ENCODE data around the gene GNMT. TPM values are rescaled to one million over a fixed set of nuclear protein-coding genes. Genes with fewer than 3 reads are reported as not detected.
A peak's percentile ranks its signal among the peaks of the same experiment; 100 is the strongest.

Gene GNMT
- 0.63 TPM for total RNA-seq

DNA sequence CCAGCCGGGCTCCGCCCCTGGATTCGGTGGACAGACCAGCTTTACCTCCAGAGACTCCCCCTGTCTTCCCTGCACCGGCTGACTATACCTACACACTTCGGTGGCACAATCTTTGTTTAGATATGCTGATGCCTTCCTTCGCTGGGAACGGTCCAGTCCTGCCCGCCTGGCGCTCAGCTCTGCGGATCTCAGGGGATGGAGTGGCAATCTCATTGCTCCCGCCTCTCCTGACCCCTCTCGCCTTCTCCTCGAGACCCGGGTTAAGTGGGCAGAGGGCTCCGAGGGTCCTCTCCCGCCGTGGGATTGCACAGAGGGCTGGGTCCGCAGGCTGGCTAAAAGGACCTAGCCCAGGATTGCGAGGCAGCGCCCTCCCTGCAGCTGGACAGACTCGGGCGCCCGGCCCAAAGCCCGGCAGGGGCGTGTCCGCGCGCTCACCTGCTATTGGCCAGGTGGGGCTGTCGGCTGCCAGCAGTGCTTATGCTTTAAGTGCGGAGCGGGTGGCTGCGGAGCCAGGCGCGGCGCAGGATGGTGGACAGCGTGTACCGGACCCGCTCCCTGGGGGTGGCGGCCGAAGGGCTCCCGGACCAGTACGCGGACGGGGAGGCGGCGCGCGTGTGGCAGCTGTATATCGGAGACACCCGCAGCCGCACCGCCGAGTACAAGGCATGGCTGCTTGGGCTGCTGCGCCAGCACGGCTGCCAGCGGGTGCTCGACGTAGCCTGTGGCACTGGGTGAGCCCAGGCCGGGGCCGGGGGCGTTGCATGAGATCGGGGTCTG lies at the start of gene GNMT:
TSS of gene GNMT (plus strand) at position 512 of the 777 bp plus-strand sequence. CDS start at position 526, 14 bp downstream.
- H3K9me3 ChIP-seq (ENCODE audit: low read depth, low read length), result no peaks in the 10 kb centered on the region
- H3K4me3 ChIP-seq (ENCODE audit: low read length), result peak within 1 kb of the TSS; percentile 24
- peaks cover 16% of the 10 kb centered on the region for H3K4me1 ChIP-seq (ENCODE audit: insufficient read depth, low read length)
- H3K27me3 ChIP-seq (ENCODE audit: insufficient read depth, low read length), result peaks cover 10% of the 10 kb centered on the region

DNA sequence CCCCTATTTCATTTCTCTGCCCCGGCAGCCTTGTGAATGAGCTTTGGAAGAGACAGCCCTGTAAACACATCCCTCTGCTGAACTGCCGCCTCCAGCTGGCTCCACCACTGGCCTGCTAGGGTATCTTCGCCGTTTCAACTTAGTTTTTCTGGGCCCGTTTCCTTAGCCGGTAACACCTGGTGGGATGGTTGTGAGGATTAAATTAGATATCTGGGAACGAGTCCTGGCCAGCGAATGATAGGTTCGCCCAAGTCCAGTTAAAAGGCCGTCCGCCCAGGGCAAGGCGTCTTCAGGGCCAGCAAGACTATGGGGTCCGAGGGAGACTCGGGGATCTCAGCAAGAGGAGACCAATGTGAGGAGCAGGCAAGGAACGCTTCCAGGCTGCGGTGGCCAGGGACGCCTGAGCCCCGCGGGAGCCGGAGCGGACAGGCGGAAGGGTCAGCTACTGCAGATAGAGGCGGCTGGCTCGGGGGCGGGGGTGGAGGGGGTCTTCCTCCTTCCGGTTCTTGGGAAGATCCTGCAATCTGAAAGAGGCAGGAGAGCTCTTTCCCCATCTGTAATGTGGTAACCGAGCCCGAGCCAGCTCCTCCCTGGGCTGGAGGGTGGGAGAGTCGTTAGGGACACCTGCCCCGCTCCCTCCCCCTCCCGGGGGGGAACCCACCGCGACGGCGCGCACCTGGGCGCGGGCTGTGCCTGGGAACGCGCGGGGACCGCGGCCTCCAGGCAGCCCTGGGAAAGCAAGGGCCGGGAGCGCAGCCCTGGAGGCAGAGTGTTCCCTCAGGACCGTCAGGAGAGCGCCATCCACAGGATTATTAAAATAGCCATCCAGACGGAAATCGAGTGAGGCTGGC lies 49.2 kb upstream of the GNMT start:
- peaks cover 4% of the 10 kb centered on the region for H3K4me1 ChIP-seq (ENCODE audit: insufficient read depth, low read length)
- H3K4me3 ChIP-seq (ENCODE audit: low read length), result no peak overlapping the region
- no peaks in the 10 kb centered on the region for H3K27me3 ChIP-seq (ENCODE audit: insufficient read depth, low read length)
- no peaks in the 10 kb centered on the region for H3K9me3 ChIP-seq (ENCODE audit: low read depth, low read length)

DNA sequence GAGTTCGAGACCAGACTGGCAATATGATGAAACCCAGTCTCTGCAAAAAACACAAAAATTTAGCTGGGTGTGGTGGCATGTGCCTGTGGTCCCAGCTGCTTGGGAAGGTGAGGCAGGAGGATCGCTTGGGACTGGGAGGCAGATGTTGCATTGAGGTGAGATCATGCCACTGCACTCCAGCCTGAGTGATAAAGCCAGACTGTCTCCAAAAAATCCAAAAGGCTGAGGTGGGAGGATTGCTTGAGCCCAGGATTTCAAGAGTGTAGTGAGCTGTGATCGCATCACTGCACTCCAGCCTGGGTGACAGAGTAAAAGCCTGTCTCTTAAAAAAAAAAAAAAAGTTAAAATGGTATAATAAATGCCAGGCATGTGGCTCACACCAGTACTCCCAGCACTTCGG lies 46.0 kb upstream of the GNMT start:
- H3K4me1 ChIP-seq (ENCODE audit: insufficient read depth, low read length), result peaks cover 4% of the 10 kb centered on the region
- H3K27me3 ChIP-seq (ENCODE audit: insufficient read depth, low read length), result no peaks in the 10 kb centered on the region
- H3K9me3 ChIP-seq (ENCODE audit: low read depth, low read length), result no peaks in the 10 kb centered on the region
- H3K4me3 ChIP-seq (ENCODE audit: low read length), result no peak overlapping the region

DNA sequence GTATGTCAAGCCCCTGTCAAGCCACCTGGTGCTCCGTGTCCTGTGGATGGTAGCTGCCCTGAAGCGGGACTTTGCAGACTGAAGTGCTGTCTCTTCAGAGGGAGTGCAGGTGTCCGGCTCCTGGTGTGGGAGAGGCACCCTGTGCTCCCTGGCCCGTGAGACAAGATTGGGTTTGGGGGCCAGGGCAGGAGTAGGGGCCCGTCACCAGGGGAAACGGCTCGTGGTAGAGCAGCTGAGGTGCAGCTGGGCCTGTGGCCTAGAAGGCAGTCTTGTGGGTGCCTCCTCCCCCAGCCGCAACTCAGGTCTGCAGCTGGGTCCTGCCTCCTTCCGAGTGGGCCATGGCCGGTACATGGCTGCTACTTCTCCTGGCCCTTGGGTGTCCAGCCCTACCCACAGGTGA lies 44.8 kb upstream of the GNMT start, which contains the start of gene PTCRA:
TSS of gene PTCRA (plus strand) at position 322 of the 400 bp plus-strand sequence. CDS start at position 339, 17 bp downstream.
- Histone ChIP-seq H3K4me1 (ENCODE audit: insufficient read depth, low read length) (peaks cover 4% of the 10 kb centered on the region), H3K27me3 (ENCODE audit: insufficient read depth, low read length) (no peaks in the 10 kb centered on the region), H3K4me3 (ENCODE audit: low read length) (no peak within 1 kb of the TSS), H3K9me3 (ENCODE audit: low read depth, low read length) (no peaks in the 10 kb centered on the region)

DNA sequence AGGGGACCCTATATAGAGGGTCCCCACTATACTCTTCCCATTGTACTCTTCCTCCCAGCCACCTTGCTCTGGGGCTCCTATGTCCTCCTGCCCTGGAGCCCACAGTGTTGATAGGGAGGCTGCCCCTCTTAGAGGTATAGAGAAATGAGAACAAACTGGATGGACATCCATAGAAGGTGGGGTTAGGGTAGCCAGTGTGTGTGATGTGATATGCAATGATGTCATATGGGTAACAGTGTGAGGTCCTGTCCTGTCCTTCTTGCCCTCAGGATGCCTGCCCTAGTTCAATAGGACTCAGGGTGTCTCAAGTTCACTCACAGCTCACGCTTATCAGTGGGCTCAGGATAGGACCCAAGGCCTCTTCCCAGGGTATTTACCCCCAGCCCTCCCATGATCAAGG lies 44.3 kb upstream of the GNMT start:
- H3K4me1 ChIP-seq (ENCODE audit: insufficient read depth, low read length), result peaks cover 4% of the 10 kb centered on the region
- no peak overlapping the region for H3K4me3 ChIP-seq (ENCODE audit: low read length)
- H3K27me3 ChIP-seq (ENCODE audit: insufficient read depth, low read length), result no peaks in the 10 kb centered on the region
- no peaks in the 10 kb centered on the region for H3K9me3 ChIP-seq (ENCODE audit: low read depth, low read length)

DNA sequence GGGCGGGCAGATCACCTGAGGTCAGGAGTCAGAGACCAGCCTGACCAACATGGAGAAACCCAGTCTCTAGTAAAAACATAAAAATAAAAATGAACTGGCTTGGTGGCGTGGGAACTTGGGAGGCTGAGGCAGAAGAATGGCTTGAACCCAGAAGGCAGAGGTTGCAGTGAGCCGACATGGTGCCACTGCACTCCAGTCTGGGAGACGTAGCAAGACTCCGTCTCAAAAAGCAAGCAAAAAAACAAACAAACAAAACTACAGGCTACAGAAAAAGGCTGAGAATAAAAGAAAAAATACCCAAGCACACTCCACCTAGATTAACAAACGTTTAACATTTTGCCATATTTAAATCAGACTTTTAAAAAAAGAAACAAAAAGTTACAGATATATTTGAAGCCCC lies 38.8 kb upstream of the GNMT start:
- Histone ChIP-seq H3K27me3 (ENCODE audit: insufficient read depth, low read length) (no peaks in the 10 kb centered on the region), H3K4me3 (ENCODE audit: low read length) (no peak overlapping the region), H3K9me3 (ENCODE audit: low read depth, low read length) (no peaks in the 10 kb centered on the region), H3K4me1 (ENCODE audit: insufficient read depth, low read length) (peaks cover 16% of the 10 kb centered on the region)

DNA sequence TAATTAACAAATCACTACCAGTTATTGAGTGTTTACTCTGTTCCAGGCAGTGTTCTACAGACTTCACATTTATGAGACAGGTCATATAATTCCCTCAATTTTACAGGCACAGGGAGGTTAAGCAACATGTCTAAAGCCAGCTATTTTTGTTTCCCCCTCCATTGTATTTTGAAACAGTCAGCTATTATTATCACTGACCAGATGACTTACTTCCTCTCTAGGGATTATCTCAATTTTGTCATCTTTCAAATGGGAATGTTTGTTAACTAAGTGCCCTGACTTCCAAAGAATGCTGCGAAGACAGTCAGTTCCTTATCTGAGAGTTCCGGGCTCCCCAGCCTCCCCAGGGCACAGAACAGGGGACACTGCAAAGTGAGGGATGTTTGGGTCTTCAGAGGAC lies 36.9 kb upstream of the GNMT start:
- Histone ChIP-seq H3K4me3 (ENCODE audit: low read length) (no peak overlapping the region), H3K27me3 (ENCODE audit: insufficient read depth, low read length) (no peaks in the 10 kb centered on the region), H3K4me1 (ENCODE audit: insufficient read depth, low read length) (peaks cover 34% of the 10 kb centered on the region), H3K9me3 (ENCODE audit: low read depth, low read length) (no peaks in the 10 kb centered on the region)

DNA sequence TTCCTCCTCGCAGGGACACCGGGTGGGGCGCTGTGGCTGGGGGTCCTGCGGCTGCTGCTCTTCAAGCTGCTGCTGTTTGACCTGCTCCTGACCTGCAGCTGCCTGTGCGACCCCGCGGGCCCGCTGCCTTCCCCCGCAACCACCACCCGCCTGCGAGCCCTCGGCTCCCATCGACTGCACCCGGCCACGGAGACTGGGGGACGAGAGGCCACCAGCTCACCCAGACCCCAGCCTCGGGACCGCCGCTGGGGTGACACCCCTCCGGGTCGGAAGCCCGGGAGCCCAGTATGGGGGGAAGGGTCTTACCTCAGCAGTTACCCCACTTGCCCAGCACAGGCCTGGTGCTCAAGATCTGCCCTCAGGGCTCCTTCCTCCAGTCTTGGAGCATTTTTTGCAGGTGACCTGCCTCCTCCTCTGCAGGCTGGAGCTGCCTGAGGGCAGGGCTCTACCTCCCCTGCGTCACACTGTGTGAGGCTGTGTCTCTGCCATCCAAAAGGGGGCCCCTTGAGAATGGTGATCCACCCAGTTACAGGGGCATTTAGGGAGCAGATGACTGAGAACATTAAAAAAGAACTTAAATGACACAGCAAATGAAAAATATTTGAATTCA lies 35.2 kb upstream of the GNMT start:
- H3K4me1 ChIP-seq (ENCODE audit: insufficient read depth, low read length), result peaks cover 38% of the 10 kb centered on the region
- H3K9me3 ChIP-seq (ENCODE audit: low read depth, low read length), result no peaks in the 10 kb centered on the region
- no peak overlapping the region for H3K4me3 ChIP-seq (ENCODE audit: low read length)
- no peaks in the 10 kb centered on the region for H3K27me3 ChIP-seq (ENCODE audit: insufficient read depth, low read length)

DNA sequence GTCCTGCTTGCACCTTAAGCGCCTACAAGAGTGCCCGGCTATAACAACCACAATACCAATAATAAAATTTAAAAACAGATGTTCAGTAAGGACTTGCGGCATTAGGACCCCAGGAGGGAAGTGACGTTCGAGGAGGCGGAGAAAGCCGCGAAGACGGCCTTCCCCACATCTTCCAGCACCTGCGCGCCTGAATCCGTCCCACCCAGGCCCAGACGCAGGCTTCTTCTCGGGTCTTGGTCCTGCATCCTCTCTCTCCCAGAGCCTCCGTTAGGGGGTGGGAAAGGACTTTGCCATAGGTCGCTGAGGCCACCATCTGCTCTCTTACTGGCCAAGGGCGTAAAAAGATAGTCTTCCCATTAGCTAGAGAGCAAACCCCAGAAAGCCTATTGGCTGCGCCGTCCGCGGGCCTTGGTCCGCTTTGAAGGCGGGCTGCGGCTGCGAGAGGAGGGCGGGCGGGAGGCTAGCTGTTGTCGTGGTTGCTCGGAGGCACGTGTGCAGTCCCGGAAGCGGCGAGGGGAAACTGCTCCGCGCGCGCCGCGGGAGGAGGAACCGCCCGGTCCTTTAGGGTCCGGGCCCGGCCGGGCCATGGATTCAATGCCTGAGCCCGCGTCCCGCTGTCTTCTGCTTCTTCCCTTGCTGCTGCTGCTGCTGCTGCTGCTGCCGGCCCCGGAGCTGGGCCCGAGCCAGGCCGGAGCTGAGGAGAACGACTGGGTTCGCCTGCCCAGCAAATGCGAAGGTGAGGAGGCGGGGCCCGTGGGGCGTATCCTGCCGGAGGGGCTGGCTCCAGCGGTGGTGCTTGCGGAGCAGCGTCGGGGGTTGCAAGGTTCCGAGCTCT lies 31.4 kb upstream of the GNMT start, which contains the start of gene CNPY3:
TSS of gene CNPY3 (plus strand) at position 495 of the 835 bp plus-strand sequence. CDS start at position 586, 91 bp downstream.
- H3K27me3 ChIP-seq (ENCODE audit: insufficient read depth, low read length), result no peaks in the 10 kb centered on the region

DNA sequence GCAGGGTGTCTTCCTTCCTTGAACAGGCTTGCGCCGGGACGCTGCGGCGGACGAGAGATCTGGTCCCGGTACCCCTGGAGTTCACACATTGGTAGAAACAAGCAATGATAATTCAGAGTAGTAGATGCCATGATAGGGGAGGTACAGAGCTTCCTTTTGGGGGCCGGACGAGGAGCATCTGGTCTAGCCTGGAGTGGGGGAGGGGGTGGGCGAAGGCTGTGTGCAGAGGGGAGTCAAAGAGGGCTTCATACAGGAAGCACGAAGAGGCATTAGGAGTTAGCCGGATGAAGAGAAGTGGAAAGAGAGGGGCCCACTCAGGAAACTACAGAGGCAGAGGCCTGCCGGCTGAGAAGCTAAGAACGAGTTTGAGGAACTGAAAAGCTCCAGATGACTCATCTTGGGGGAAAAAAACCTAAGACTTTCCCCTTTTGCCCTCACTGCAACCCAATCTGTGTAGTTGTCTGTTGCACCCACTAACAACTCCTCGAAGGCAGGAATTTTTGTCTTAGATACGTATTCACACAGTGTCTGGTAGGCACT lies 30.7 kb upstream of the GNMT start:
- H3K4me1 ChIP-seq (ENCODE audit: insufficient read depth, low read length), result peaks cover 66% of the 10 kb centered on the region
- no peaks in the 10 kb centered on the region for H3K9me3 ChIP-seq (ENCODE audit: low read depth, low read length)
- peak overlapping the region; percentile 91 for H3K4me3 ChIP-seq (ENCODE audit: low read length)
- H3K27me3 ChIP-seq (ENCODE audit: insufficient read depth, low read length), result no peaks in the 10 kb centered on the region

More for the DNA sequence above, 31.4 kb upstream of the GNMT start, which contains the start of gene CNPY3:
- Histone ChIP-seq H3K4me1 (ENCODE audit: insufficient read depth, low read length) (peaks cover 61% of the 10 kb centered on the region), H3K9me3 (ENCODE audit: low read depth, low read length) (no peaks in the 10 kb centered on the region), H3K4me3 (ENCODE audit: low read length) (peak within 1 kb of the TSS; percentile 91)

DNA sequence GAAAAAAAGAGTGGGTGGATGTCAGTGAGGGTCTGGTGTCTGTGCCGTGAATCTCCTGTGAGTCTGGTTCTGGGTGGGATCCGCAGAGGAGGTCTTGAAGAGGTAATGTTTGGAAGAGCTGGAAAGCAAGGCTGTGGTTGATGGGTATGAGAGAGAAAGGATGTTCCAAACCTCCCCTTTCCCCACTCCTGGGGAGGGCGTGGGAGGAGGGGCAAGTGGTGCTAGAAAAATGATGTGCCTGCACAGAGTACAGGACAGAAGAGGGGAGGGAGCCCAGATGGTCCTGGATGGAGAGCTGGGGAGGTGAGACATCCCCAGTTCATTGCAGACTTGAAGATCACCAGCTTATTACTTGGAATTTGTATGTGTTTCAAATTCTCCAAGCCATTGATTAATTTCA lies 28.1 kb upstream of the GNMT start:
- H3K4me1 ChIP-seq (ENCODE audit: insufficient read depth, low read length), result peaks cover 71% of the 10 kb centered on the region
- H3K27me3 ChIP-seq (ENCODE audit: insufficient read depth, low read length), result no peaks in the 10 kb centered on the region
- no peaks in the 10 kb centered on the region for H3K9me3 ChIP-seq (ENCODE audit: low read depth, low read length)
- H3K4me3 ChIP-seq (ENCODE audit: low read length), result peak overlapping the region; percentile 10

DNA sequence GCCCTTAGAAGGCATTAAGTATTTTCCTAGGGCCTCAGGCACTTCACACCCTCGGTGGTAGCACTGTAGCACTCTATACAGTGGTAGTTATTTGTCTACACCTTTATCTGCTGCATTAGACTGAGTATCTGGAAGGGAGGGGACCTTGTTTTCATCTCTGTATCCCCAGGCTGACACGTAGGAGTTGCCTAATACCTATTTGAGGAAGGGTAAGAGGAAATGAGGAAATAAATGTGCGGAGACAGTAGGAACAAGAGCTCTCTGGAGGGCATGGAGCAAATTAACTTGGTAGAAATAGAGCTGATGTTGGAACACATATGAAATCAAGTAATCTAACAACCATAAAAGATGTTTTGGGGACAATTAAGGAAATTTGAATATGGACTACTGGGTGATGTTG lies 27.3 kb upstream of the GNMT start:
- peak overlapping the region; percentile 0 for H3K4me3 ChIP-seq (ENCODE audit: low read length)
- no peaks in the 10 kb centered on the region for H3K9me3 ChIP-seq (ENCODE audit: low read depth, low read length)
- no peaks in the 10 kb centered on the region for H3K27me3 ChIP-seq (ENCODE audit: insufficient read depth, low read length)
- H3K4me1 ChIP-seq (ENCODE audit: insufficient read depth, low read length), result peaks cover 63% of the 10 kb centered on the region

DNA sequence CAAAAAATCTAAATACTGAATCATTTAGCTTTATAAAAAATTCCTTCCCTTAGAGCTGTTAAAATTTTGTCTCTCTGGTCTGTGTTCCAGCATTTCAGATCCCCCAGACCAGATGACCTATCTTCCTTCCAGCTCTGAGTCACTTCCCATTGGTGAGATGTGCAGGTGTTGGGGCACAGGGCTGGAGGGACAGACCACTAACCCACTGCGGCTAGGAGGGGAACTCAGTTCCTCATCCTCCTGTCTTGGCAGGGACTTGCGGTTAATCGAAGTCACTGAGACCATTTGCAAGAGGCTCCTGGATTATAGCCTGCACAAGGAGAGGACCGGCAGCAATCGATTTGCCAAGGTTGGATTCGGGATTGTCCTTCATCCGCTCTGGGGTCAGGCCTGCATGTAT lies 25.2 kb upstream of the GNMT start:
- Histone ChIP-seq H3K4me3 (ENCODE audit: low read length) (no peak overlapping the region), H3K4me1 (ENCODE audit: insufficient read depth, low read length) (peaks cover 54% of the 10 kb centered on the region), H3K27me3 (ENCODE audit: insufficient read depth, low read length) (no peaks in the 10 kb centered on the region), H3K9me3 (ENCODE audit: low read depth, low read length) (no peaks in the 10 kb centered on the region)

DNA sequence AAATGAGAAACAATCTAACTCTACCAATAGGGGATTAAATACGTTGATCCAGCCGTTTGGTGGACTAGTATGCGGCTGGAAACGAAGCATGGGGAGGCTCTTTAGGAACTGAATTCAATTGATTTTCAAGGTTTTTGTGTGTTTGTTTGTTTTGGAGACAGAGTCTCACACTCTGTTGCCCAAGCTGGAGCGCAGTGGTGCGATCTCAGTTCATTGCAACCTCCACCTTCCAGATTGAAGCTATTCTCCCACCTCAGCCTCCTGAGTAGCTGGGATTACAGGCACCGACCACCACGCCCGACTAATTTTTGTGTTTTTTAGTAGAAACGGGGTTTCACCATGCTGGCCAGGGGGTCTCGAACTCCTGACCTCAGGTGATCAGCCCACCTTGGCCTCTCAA lies 24.2 kb upstream of the GNMT start:
- Histone ChIP-seq H3K27me3 (ENCODE audit: insufficient read depth, low read length) (no peaks in the 10 kb centered on the region), H3K4me3 (ENCODE audit: low read length) (no peak overlapping the region), H3K9me3 (ENCODE audit: low read depth, low read length) (no peaks in the 10 kb centered on the region), H3K4me1 (ENCODE audit: insufficient read depth, low read length) (peaks cover 43% of the 10 kb centered on the region)

Data from mononuclear cell (primary cell).